SK-N-MC (cell line): ENCODE data around the gene PPP1R37.

Experiments used
- DNase-seq: peaks from one replicate; pipeline ENCODE4 v3.0.0-alpha.2; 2011; ENCODE audit warnings: low read depth, low spot score
- H3K27ac ChIP-seq: fragments of 200-600 bp; sonication (generic); 2 replicates; pipeline ENCODE4 v1.5.1; 2016; ENCODE audit warnings: mixed run types
- H3K36me3 ChIP-seq: fragments of 200-600 bp; sonication (generic); 2 replicates; pipeline ENCODE4 v1.6.1; 2017; ENCODE audit warnings: antibody characterized with exemption, low read length, mixed read lengths; ENCODE audit not compliant: insufficient read depth
- H3K4me3 ChIP-seq: fragments of 200-600 bp; sonication (generic); 2 replicates; pipeline ENCODE4 v1.5.1; 2016
- H3K9ac ChIP-seq: fragments of 200-600 bp; sonication (generic); 2 replicates; pipeline ENCODE4 v1.8.0; 2017; ENCODE audit warnings: mixed run types, mixed read lengths; ENCODE audit not compliant: insufficient read length
- H3K9me3 ChIP-seq: fragments of 200-600 bp; sonication (generic); 2 replicates; pipeline ENCODE4 v1.6.1; 2017; ENCODE audit warnings: low read depth, mild to moderate bottlenecking, antibody characterized with exemption, low read length, moderate library complexity, mixed read lengths
- EZH2 ChIP-seq: fragments of 200-600 bp; sonication (generic); IDR thresholded peaks from one replicate; pipeline ENCODE4 v1.6.1; 2017; ENCODE audit warnings: antibody characterized with exemption
- FOXP2 ChIP-seq: optimal IDR thresholded peaks from 2 replicates; pipeline ENCODE3; 2011; ENCODE audit warnings: mild to moderate bottlenecking, moderate library complexity; ENCODE audit not compliant: insufficient read depth; ENCODE audit errors: extremely low read length, control extremely low read depth
- POLR2AphosphoS5 ChIP-seq: IDR thresholded peaks from 2 replicates; pipeline ENCODE4 v1.6.1; 2012; ENCODE audit warnings: mild to moderate bottlenecking, low read depth, low read length, borderline replicate concordance

Gene PPP1R37

DNA sequence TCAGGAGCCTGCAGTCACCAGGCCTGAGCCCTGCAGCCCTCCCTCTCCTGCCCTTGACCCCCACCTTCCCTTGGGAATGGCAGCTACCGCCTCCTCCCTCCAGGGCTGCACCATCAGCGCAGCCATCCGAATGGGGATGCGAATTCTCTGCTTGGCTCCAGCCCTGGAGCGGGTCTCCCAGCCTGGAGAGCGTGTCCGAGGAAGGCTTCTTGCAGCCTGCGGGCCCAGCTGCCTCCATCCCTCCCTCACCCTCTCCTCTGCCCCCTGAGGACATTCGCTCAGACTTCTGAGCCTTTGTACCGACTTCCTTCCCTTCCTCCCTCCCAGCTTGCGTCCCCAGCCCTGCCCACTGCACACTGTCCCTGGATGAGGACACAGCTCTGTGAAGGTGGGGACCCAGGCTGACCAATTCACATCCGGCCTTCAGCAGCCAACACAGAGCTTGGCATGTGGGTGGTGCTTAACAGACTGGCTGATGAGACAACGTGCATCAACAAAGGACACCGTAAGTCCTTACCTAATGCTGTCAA lies 73.8 kb downstream of the PPP1R37 start:
- Histone ChIP-seq H3K4me3 (no peak overlapping the region), H3K9me3 (no peaks in the 10 kb centered on the region), H3K27ac (no peak overlapping the region), H3K9ac (no peak overlapping the region), H3K36me3 (no peaks in the 10 kb centered on the region)
- TF ChIP-seq FOXP2 (no peak), POLR2AphosphoS5 (no peak)
- DNase-seq = no peak

DNA sequence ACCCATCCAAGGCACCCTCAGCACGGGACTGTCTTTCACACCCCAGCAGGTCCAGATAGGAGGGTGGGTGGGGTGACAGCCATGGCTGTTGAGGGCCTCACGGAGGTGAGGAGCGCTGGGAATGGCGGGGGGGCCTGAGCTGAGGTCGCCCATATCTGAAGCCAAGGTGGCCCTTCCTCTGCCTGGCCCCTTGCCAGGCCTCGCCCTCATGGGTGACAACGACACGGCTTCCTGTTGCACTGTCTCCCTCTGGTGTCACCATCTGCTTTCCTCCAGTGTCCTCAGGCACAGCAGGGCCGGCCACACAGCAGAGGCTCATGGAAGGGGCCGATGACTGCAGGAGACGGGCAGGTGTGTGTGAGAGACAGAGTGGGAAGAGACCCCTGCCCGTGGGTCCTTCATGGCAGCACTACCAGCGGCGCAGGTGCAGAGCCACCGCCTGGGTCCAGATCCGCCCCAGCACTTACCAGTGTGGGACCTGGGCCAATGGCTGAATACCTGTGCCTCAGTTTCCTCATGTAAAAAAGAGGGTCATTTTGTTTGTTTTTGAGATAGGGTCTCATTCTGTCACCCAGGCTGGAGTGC lies 75.9 kb downstream of the PPP1R37 start:
- no peak for DNase-seq
- no peak overlapping the region for H3K27ac ChIP-seq
- no peaks in the 10 kb centered on the region for H3K9me3 ChIP-seq
- H3K4me3 ChIP-seq = no peak overlapping the region
- no peaks in the 10 kb centered on the region for H3K36me3 ChIP-seq
- no peak overlapping the region for H3K9ac ChIP-seq
- TF ChIP-seq EZH2 (no peak), POLR2AphosphoS5 (no peak), FOXP2 (no peak)

DNA sequence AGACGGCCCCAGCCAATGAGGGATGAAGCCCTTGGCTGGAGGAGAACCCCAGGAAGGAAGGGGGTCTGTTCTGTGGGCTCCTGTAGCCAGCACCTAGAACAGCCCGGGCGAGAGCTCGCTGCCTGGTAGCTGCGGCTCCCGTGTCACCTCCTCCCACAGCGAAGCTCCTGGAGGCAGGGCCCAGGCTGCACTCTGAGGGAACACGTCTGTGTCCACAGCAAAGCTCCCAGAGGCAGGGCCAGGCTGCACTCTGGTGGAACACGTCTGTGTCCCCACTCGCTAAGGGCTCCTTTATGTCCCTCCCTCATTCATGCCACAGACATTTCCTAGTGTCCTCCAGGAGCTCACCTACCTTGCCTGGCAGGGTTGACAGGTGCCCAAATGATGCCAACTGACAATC lies 76.6 kb downstream of the PPP1R37 start:
- H3K9ac ChIP-seq = no peak overlapping the region

DNA sequence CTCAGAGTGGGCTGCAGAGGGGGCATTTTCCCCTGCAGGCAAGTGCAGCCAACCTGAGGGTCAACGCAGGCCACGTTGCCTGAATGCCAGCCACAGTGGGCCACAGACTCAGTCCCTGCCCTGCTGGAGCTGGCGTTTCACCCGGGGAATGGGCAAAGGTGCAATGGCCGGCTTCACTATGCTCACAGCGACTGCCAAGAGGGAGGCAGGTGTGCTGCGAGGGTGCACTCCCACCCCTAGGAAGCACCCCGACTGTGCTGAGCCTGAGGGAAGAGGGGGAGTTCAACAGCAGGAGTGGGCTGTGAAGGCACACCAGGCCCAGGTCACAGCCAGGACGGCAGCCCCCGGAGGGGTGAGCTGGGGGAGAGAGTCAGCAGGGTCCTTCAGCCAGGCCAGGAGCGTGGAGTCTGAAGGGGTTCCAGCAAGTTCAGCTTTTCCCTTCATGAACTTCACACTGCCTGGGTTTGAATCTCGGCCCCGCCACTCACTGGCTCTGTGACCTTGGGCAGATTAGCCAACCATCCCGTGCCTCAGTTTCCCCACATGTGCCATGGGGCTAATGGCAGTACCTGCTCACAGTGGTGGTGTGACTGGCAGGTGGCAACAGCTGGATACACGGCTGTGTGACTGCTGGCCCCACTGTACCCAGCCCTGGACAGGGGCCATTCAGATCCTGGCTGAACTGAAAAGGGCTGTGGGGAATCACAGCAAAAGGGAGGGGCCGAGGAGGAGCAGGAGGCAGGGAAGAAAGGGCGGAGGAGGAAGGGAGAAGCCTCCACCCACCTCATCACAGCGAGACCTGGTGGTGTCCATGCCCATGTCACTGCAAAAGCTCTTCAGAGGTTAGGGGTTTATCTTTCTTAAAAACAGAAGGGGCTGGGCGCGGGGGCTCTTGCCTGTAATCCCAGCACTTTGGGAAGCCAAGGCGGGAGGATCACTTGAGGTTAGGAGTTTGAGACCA lies 77.4 kb downstream of the PPP1R37 start:
- no peak overlapping the region for H3K9ac ChIP-seq
- H3K36me3 ChIP-seq = no peaks in the 10 kb centered on the region
- no peaks in the 10 kb centered on the region for H3K9me3 ChIP-seq
- no peak for TF ChIP-seq POLR2AphosphoS5
- no peak for DNase-seq
- H3K4me3 ChIP-seq = no peak overlapping the region
- no peak overlapping the region for H3K27ac ChIP-seq

More for the DNA sequence above, 76.6 kb downstream of the PPP1R37 start:
- no peak for TF ChIP-seq POLR2AphosphoS5
- H3K36me3 ChIP-seq = no peaks in the 10 kb centered on the region
- no peak overlapping the region for H3K4me3 ChIP-seq
- no peak overlapping the region for H3K27ac ChIP-seq
- H3K9me3 ChIP-seq = no peaks in the 10 kb centered on the region
- DNase-seq = no peak

DNA sequence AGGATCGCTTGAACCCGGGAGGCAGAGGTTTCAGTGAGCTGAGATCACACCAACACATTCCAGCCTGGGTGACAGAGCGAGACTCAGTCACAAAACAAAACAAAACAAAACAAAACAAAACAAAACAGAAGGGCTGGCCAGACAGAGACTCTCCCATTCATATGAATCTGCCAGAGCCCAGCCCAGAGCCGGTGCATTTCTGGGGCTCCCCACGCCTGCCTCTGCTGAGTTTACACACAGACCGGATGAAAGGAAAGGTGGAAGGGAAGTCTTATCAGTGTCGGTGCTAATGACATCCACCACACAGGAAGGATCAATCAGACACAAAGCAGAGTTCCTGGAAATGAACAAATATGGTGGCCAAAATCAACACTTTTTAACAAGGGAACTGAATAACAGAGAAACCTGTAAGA lies 78.2 kb downstream of the PPP1R37 start:
- Histone ChIP-seq H3K9ac (no peak overlapping the region), H3K36me3 (no peaks in the 10 kb centered on the region), H3K27ac (no peak overlapping the region), H3K9me3 (no peaks in the 10 kb centered on the region), H3K4me3 (no peak overlapping the region)
- DNase-seq = no peak
- TF ChIP-seq POLR2AphosphoS5 (no peak), EZH2 (no peak), FOXP2 (no peak)

DNA sequence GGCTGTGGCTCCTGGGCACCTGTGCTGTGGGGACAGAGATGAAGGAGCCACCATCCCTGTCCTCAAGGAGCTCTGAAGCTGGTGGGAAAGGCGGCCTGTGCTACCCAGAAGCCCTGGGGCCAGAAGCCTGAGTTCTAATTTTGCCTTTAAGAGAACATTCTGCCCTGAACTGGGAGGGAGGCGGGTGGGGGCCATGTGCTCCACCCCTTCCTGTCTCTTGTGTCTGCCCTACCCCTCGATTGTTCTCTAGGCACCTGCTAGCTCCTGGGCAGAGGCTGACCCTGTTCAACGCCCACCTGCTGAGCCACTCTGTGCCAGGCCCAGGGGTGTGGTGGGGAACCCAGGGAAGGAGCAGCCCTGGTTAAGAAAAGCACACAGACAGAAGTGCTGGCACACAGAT lies 79.2 kb downstream of the PPP1R37 start:
- no peak for TF ChIP-seq EZH2
- TF ChIP-seq FOXP2 = no peak
- no peak for TF ChIP-seq POLR2AphosphoS5
- no peak overlapping the region for H3K4me3 ChIP-seq
- no peak overlapping the region for H3K27ac ChIP-seq
- no peak for DNase-seq
- H3K36me3 ChIP-seq = no peaks in the 10 kb centered on the region
- H3K9me3 ChIP-seq = no peaks in the 10 kb centered on the region
- no peak overlapping the region for H3K9ac ChIP-seq

DNA sequence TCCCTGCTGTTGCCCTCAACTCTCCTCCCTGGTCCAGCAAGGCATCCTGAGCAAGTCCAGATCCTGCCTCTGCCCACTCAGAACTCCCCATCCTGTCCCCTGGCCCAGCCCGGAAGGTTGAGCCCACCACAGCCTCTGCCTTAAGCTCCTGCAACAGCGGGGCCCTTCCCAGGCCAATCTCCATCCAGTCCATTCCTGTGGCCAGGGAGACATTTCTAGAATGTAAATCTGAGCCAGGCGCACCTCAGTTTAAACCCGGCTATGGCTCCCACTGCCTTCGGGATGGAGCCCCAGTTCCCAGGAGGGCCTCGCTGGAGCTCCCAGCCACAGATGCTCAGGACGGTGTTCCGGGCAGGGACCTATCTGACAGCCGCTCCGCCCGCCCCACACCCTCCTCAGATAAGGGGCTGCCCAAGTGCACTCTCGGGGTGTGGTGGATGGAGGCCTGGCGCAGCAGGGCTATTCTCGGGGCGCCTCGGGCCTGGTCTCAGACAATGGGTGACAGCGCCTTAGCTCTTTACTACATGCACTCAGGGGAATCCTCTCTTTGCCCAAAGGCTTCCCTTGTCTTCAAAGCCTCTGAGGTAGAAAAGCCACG lies 79.7 kb downstream of the PPP1R37 start:
- Histone ChIP-seq H3K27ac (no peak overlapping the region), H3K9ac (no peak overlapping the region), H3K9me3 (no peaks in the 10 kb centered on the region), H3K36me3 (no peaks in the 10 kb centered on the region), H3K4me3 (no peak overlapping the region)
- TF ChIP-seq POLR2AphosphoS5 (no peak), EZH2 (no peak), FOXP2 (no peak)
- DNase-seq = no peak

DNA sequence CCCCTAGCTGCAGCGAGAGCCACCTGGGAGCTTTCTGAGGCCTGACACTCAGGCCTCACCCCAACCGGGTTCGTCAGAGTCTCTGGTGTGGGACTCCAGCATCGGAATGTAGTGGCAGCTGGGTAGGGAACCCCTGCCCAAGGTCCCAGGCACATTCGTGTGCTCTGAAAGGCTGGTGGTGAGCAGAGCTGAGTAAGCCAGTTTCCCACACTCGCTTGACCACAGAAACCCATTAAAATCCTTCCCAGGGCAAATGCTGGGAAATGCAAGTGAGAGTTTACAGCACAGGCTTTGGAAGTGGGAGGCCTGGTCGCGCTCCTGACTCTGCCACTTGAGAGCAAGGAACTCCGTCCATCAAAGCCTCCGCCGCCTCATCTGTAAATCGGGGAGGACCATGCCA lies 80.8 kb downstream of the PPP1R37 start:
- DNase-seq = no peak
- no peaks in the 10 kb centered on the region for H3K36me3 ChIP-seq
- no peak overlapping the region for H3K9ac ChIP-seq
- TF ChIP-seq FOXP2 (no peak), EZH2 (no peak), POLR2AphosphoS5 (no peak)
- H3K4me3 ChIP-seq = no peak overlapping the region
- H3K27ac ChIP-seq = no peak overlapping the region
- no peaks in the 10 kb centered on the region for H3K9me3 ChIP-seq
